Liver (tissue), 9 donors: ENCODE data around the gene TMEM86B. TPM values are rescaled to one million over a fixed set of nuclear protein-coding genes. Genes with fewer than 3 reads are reported as not detected.

Experiments
- DNase-seq: peaks from one replicate; pipeline ENCODE4 v3.0.0-alpha.2; 2017; ENCODE audit warnings: low spot score
- H3K27ac ChIP-seq, 2 donors: one replicate each; pipeline ENCODE4 v1.7.0; 2013; ENCODE audit warnings: inconsistent platforms in 2 of 2, low read length in 2 of 2, control low read depth in 1 of 2, low read depth in 1 of 2, mild to moderate bottlenecking in 1 of 2
- H3K27me3 ChIP-seq, 4 donors: one replicate each; pipeline versions ENCODE4 v1.6.1 to v1.7.0; 2013; ENCODE audit warnings: low read length in 3 of 4, inconsistent platforms in 1 of 4, mild to moderate bottlenecking in 1 of 4, moderate library complexity in 1 of 4; ENCODE audit not compliant: control insufficient read depth in 4 of 4, insufficient read depth in 4 of 4
- H3K36me3 ChIP-seq, 4 donors: one replicate each; pipeline versions ENCODE4 v1.6.1 to v1.7.0; 2013; ENCODE audit warnings: low read length in 3 of 4, mild to moderate bottlenecking in 3 of 4, low read depth in 1 of 4, moderate library complexity in 1 of 4; ENCODE audit not compliant: control insufficient read depth in 4 of 4, insufficient read depth in 3 of 4
- H3K4me1 ChIP-seq, 4 donors: one replicate each; pipeline versions ENCODE4 v1.6.1 to v1.7.0; 2013; ENCODE audit warnings: low read length in 3 of 4, mild to moderate bottlenecking in 3 of 4, moderate library complexity in 1 of 4; ENCODE audit not compliant: control insufficient read depth in 4 of 4, insufficient read depth in 4 of 4
- H3K4me3 ChIP-seq, 3 donors: one replicate each; pipeline versions ENCODE4 v1.6.1 to v1.7.0; 2013; ENCODE audit warnings: low read length in 3 of 3, control low read depth in 1 of 3, low read depth in 1 of 3, mild to moderate bottlenecking in 1 of 3
- H3K9ac ChIP-seq, 2 donors: one replicate each; pipeline ENCODE4 v1.7.0; 2013; ENCODE audit warnings: low read length in 2 of 2, mild to moderate bottlenecking in 2 of 2, moderate library complexity in 2 of 2, control low read depth in 1 of 2, low read depth in 1 of 2
- H3K9me3 ChIP-seq, 4 donors: one replicate each; pipeline versions ENCODE4 v1.6.1 to v1.7.0; 2013; ENCODE audit warnings: low read length in 3 of 4; ENCODE audit not compliant: control insufficient read depth in 4 of 4
- CTCF ChIP-seq: fragments of 150-350 bp; IDR thresholded peaks from 2 replicates; pipeline ENCODE4 v1.5.1; 2017; ENCODE audit warnings: improper control_type of control experiment, low read depth, low read length; ENCODE audit not compliant: missing input control
- EGR1 ChIP-seq, 2 donors: IDR thresholded peaks; 2 replicates each; pipeline ENCODE4 v1.6.1; 2016 to 2018; ENCODE audit warnings: antibody characterized with exemption in 2 of 2, low read depth in 2 of 2
- FOXA2 ChIP-seq: IDR thresholded peaks from 2 replicates; pipeline ENCODE4 v1.6.1; 2016; ENCODE audit warnings: antibody characterized with exemption
- GABPA ChIP-seq, 2 donors: IDR thresholded peaks in 1 of 2; conservative IDR thresholded peaks in 1 of 2; 2 replicates each; pipeline ENCODE4 v1.6.1; 2016; ENCODE audit warnings: antibody characterized with exemption in 2 of 2, mild to moderate bottlenecking in 1 of 2, moderate library complexity in 1 of 2
- HNF4A ChIP-seq, 2 donors: conservative IDR thresholded peaks; 2 replicates each; pipeline ENCODE4 v1.6.1; 2016; ENCODE audit warnings: antibody characterized with exemption in 2 of 2, mild to moderate bottlenecking in 2 of 2
- HNF4G ChIP-seq: IDR thresholded peaks from 2 replicates; pipeline ENCODE4 v1.6.1; 2016; ENCODE audit warnings: antibody characterized with exemption
- JUND ChIP-seq, 2 donors: IDR thresholded peaks; 2 replicates each; pipeline ENCODE4 v1.6.1; 2016; ENCODE audit warnings: antibody characterized with exemption in 2 of 2
- NR2F2 ChIP-seq: IDR thresholded peaks from 2 replicates; pipeline ENCODE4 v1.6.1; 2016; ENCODE audit warnings: antibody characterized with exemption
- RXRA ChIP-seq, 2 donors: IDR thresholded peaks; 2 replicates each; pipeline ENCODE4 v1.6.1; 2017 to 2018; ENCODE audit warnings: antibody characterized with exemption in 2 of 2, mild to moderate bottlenecking in 1 of 2
- TAF1 ChIP-seq: conservative IDR thresholded peaks from 2 replicates; pipeline ENCODE4 v1.6.1; 2016; ENCODE audit warnings: antibody characterized with exemption, mild to moderate bottlenecking
- YY1 ChIP-seq: IDR thresholded peaks from 2 replicates; pipeline ENCODE4 v1.6.1; 2016; ENCODE audit warnings: antibody characterized with exemption, mild to moderate bottlenecking
- WGBS: extraction: QIAGEN DNeasy Blood & Tissue Kit; methylation state at CpG from one replicate; pipeline ENCODE4 v1.1.7; 2013; 5-methylcytosine and 5-hydroxymethylcytosine counted together
- polyA plus RNA-seq, 2 donors: library from polyadenylated mRNA; stranded (reverse) in 1 of 2; unstranded in 1 of 2; fragments of 200-250 nt in 1 of 2; fragments of >200 nt in 1 of 2; fragmentation: Nextera tagmentation in 1 of 2; extraction: Ambion mirVana in 1 of 2; gene quantifications; one replicate each; pipeline versions ENCODE4 v1.2.1 to v1.2.3, GENCODE V29; 2013 to 2015
- total RNA-seq, 2 donors: library from RNA; depleted of rRNA; stranded (reverse); fragments of >200 nt; gene quantifications; one replicate each; pipeline ENCODE4 v1.2.3, GENCODE V29; 2014
- TF ChIP-seq, protein P1 (sequence below): IDR thresholded peaks from 2 replicates; pipeline ENCODE4 v1.6.1; 2016; ENCODE audit warnings: antibody characterized with exemption, mild to moderate bottlenecking
- TF ChIP-seq, protein P2 (sequence below): IDR thresholded peaks from 2 replicates; pipeline ENCODE4 v1.6.1; 2016; ENCODE audit warnings: antibody characterized with exemption
- TF ChIP-seq, protein P3 (sequence below): IDR thresholded peaks from 2 replicates; pipeline ENCODE4 v1.6.1; 2016; ENCODE audit warnings: antibody characterized with exemption
- donor health status: healthy.
- donor health status: healthy.
- donor health status: healthy.
- donor health status: healthy.
- donor health status: healthy.

The TMEM86B gene
- total and polyA plus RNA-seq, 4 donors: 4.8 to 20.1 (median 16.6) TPM

- H3K4me3 ChIP-seq: no peak overlapping the region
- 88% methylated on average over 12 of the region's 12 CpGs for WGBS
- H3K27ac ChIP-seq: no peak overlapping the region
- TF ChIP-seq, protein P1, sequence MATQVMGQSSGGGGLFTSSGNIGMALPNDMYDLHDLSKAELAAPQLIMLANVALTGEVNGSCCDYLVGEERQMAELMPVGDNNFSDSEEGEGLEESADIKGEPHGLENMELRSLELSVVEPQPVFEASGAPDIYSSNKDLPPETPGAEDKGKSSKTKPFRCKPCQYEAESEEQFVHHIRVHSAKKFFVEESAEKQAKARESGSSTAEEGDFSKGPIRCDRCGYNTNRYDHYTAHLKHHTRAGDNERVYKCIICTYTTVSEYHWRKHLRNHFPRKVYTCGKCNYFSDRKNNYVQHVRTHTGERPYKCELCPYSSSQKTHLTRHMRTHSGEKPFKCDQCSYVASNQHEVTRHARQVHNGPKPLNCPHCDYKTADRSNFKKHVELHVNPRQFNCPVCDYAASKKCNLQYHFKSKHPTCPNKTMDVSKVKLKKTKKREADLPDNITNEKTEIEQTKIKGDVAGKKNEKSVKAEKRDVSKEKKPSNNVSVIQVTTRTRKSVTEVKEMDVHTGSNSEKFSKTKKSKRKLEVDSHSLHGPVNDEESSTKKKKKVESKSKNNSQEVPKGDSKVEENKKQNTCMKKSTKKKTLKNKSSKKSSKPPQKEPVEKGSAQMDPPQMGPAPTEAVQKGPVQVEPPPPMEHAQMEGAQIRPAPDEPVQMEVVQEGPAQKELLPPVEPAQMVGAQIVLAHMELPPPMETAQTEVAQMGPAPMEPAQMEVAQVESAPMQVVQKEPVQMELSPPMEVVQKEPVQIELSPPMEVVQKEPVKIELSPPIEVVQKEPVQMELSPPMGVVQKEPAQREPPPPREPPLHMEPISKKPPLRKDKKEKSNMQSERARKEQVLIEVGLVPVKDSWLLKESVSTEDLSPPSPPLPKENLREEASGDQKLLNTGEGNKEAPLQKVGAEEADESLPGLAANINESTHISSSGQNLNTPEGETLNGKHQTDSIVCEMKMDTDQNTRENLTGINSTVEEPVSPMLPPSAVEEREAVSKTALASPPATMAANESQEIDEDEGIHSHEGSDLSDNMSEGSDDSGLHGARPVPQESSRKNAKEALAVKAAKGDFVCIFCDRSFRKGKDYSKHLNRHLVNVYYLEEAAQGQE: no peak
- TF ChIP-seq FOXA2 (no peak), HNF4A (conservative IDR thresholded peaks at IDR 0.05) (no peak), HNF4G (no peak), NR2F2 (no peak), CTCF (no peak), EGR1 (IDR thresholded peaks at IDR 0.05; ENCODE audit: low read depth in 2 of 2) (no peak), YY1 (no peak), GABPA (IDR thresholded peaks at IDR 0.05 in 1 of 2, conservative IDR thresholded peaks at IDR 0.05 in 1 of 2) (no peak)
- TF ChIP-seq, protein P2, sequence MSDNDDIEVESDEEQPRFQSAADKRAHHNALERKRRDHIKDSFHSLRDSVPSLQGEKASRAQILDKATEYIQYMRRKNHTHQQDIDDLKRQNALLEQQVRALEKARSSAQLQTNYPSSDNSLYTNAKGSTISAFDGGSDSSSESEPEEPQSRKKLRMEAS: no peak
- H3K27me3 ChIP-seq: no peaks in the 10 kb centered on the region
- DNase-seq: no peak
- H3K36me3 ChIP-seq: peaks cover 12 to 56% (median 27%) of the 10 kb centered on the region in 4 donors
- peaks cover 5 to 29% (median 23%) of the 10 kb centered on the region in 4 donors for H3K4me1 ChIP-seq
- H3K9ac ChIP-seq: no peak overlapping the region
- H3K9me3 ChIP-seq: no peaks in the 10 kb centered on the region
These were observed 3.7 kb upstream of the TMEM86B start for GRCh38 chr19:55232286-55232602.

GRCh38 chr19:55231391-55232285 is 3.1 kb upstream of the TMEM86B start:
- Histone ChIP-seq H3K27ac (no peak overlapping the region), H3K9me3 (no peaks in the 10 kb centered on the region), H3K4me3 (no peak overlapping the region), H3K36me3 (peaks cover 10 to 50% (median 24%) of the 10 kb centered on the region in 4 donors), H3K4me1 (peaks cover 5 to 29% (median 23%) of the 10 kb centered on the region in 4 donors), H3K27me3 (no peaks in the 10 kb centered on the region), H3K9ac (no peak overlapping the region)
- WGBS: 92% methylated on average over 30 of the region's 30 CpGs
- no peak for DNase-seq
- TF ChIP-seq HNF4G (no peak), RXRA (IDR thresholded peaks at IDR 0.05) (no peak), CTCF (no peak), NR2F2 (no peak), TAF1 (no peak), GABPA (IDR thresholded peaks at IDR 0.05 in 1 of 2, conservative IDR thresholded peaks at IDR 0.05 in 1 of 2) (no peak), JUND (IDR thresholded peaks at IDR 0.05) (no peak), EGR1 (IDR thresholded peaks at IDR 0.05; ENCODE audit: low read depth in 2 of 2) (no peak), YY1 (no peak), FOXA2 (no peak)
- TF ChIP-seq, protein P1: no peak
- TF ChIP-seq, protein P3, sequence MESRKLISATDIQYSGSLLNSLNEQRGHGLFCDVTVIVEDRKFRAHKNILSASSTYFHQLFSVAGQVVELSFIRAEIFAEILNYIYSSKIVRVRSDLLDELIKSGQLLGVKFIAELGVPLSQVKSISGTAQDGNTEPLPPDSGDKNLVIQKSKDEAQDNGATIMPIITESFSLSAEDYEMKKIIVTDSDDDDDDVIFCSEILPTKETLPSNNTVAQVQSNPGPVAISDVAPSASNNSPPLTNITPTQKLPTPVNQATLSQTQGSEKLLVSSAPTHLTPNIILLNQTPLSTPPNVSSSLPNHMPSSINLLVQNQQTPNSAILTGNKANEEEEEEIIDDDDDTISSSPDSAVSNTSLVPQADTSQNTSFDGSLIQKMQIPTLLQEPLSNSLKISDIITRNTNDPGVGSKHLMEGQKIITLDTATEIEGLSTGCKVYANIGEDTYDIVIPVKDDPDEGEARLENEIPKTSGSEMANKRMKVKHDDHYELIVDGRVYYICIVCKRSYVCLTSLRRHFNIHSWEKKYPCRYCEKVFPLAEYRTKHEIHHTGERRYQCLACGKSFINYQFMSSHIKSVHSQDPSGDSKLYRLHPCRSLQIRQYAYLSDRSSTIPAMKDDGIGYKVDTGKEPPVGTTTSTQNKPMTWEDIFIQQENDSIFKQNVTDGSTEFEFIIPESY: no peak
